GM12878 (cell line): ENCODE data around the gene ARMC10. TPM values are rescaled to one million over a fixed set of nuclear protein-coding genes. Genes with fewer than 3 reads are reported as not detected.

ENCODE experiments used
- ATAC-seq: fragments of 200-7000 bp; cut with Tn5 transposase; 3 replicates; pipeline ENCODE4 v1.9.1; 2020; ENCODE audit warnings: mild to moderate bottlenecking, moderate library complexity
- BruUV-seq: library from RNA; stranded (reverse); fragments of 400-500 nt; replicated peaks from 2 replicates; lab custom pipeline; 2021; lab: Mats Ljungman, UMichigan
- CTCF ChIA-PET: fragments of 300-600 bp; sonication (Branson Sonifier 250); formaldehyde crosslinking; extraction: SDS; loops from one replicate; lab custom pipeline; 2021; ENCODE audit warnings: inconsistent platforms; lab: Yijun Ruan, JAX
- POLR2A ChIA-PET: fragments of 350-600 bp; formaldehyde crosslinking; extraction: SDS; loops from one replicate; lab custom pipeline; 2021; ENCODE audit warnings: inconsistent platforms; lab: Charles Lee
- RAD21 ChIA-PET: fragments of 300-600 bp; sonication (Branson Sonifier 250); formaldehyde crosslinking; loops from one replicate; lab custom pipeline; 2023; ENCODE audit warnings: antibody characterized with exemption; ENCODE audit not compliant: unreplicated experiment; lab: Charles Lee
- SMC1A ChIA-PET: fragments of 300-600 bp; sonication (Branson Sonifier 250); formaldehyde crosslinking; loops from one replicate; lab custom pipeline; 2023; ENCODE audit not compliant: unreplicated experiment, uncharacterized antibody; lab: Charles Lee
- DNase-seq: peaks from one replicate; pipeline ENCODE4 v3.0.0-alpha.2; 2011; ENCODE audit warnings: low read depth, low spot score
- FAIRE-seq: peaks from 3 replicates; lab custom pipeline; 2011; peaks lifted over from hg19 to GRCh38; lab: Jason Lieb, UNC
- H2AFZ ChIP-seq: 2 replicates; pipeline ENCODE4 v1.6.0; 2011; ENCODE audit warnings: low read depth, low read length, control low read depth; ENCODE audit not compliant: control insufficient read depth
- H3K27ac ChIP-seq: 2 replicates; pipeline ENCODE4 v1.5.1; 2011; ENCODE audit warnings: control low read depth; ENCODE audit not compliant: control insufficient read depth, insufficient read depth
- H3K27me3 ChIP-seq, 2 experiments: replicated peaks in 1 of 2; 2 replicates each; pipeline versions ENCODE4 v1.6.0 to v1.6.1; 2011; ENCODE audit warnings: low read length in 1 of 2; ENCODE audit not compliant: control insufficient read depth in 2 of 2, insufficient read depth in 2 of 2
- H3K36me3 ChIP-seq, 2 experiments: 2 replicates each; pipeline ENCODE4 v1.5.1; 2011; ENCODE audit warnings: low read length in 1 of 2; ENCODE audit not compliant: control insufficient read depth in 2 of 2, insufficient read depth in 2 of 2
- H3K4me1 ChIP-seq: 2 replicates; pipeline ENCODE4 v1.6.1; 2011; ENCODE audit warnings: mild to moderate bottlenecking, low read length, moderate library complexity, mixed read lengths; ENCODE audit not compliant: control insufficient read depth, insufficient read depth
- H3K4me2 ChIP-seq: 2 replicates; pipeline ENCODE4 v1.6.0; 2011; ENCODE audit warnings: control low read depth; ENCODE audit not compliant: control insufficient read depth, insufficient read depth
- H3K4me3 ChIP-seq: fragments of 200-600 bp; sonication (generic); 2 replicates; pipeline ENCODE4 v1.5.1; 2016
- H3K79me2 ChIP-seq: 2 replicates; pipeline ENCODE4 v1.6.0; 2011; ENCODE audit warnings: low read length; ENCODE audit not compliant: control insufficient read depth, insufficient read depth
- H3K9ac ChIP-seq: 2 replicates; pipeline ENCODE4 v1.8.0; 2011; ENCODE audit warnings: low read length, control low read depth, mixed read lengths; ENCODE audit not compliant: control insufficient read depth, insufficient read depth
- H3K9me3 ChIP-seq: replicated peaks from 3 replicates; pipeline ENCODE4 v1.5.1; 2011; ENCODE audit warnings: mild to moderate bottlenecking, low read length; ENCODE audit not compliant: control insufficient read depth, insufficient read depth
- H4K20me1 ChIP-seq: 2 replicates; pipeline ENCODE4 v1.6.0; 2011; ENCODE audit not compliant: control insufficient read depth, insufficient read depth
- BCL3 ChIP-seq: IDR thresholded peaks from 2 replicates; pipeline ENCODE4 v1.6.1; 2011; ENCODE audit warnings: borderline replicate concordance, low read depth, mild to moderate bottlenecking, moderate library complexity, low read length; ENCODE audit not compliant: insufficient read depth, poor library complexity, severe bottlenecking
- DPF2 ChIP-seq: fragments of 450-650 bp; IDR thresholded peaks from 2 replicates; pipeline ENCODE4 v1.6.1; 2017; ENCODE audit warnings: mild to moderate bottlenecking
- EP300 ChIP-seq, 2 experiments: fragments of 150-350 bp in 1 of 2; IDR thresholded peaks; 2 replicates each; pipeline ENCODE4 v1.6.1; 2011 to 2012; ENCODE audit warnings: low read depth in 2 of 2, low read length in 2 of 2, borderline replicate concordance in 1 of 2, improper control_type of control experiment in 1 of 2, inconsistent platforms in 1 of 2; ENCODE audit not compliant: control insufficient read depth in 1 of 2
- GATAD2B ChIP-seq: fragments of 450-650 bp; conservative IDR thresholded peaks from 2 replicates; pipeline ENCODE4 v1.6.1; 2017; ENCODE audit warnings: low read depth, mild to moderate bottlenecking, moderate library complexity
- JUND ChIP-seq: IDR thresholded peaks from 2 replicates; pipeline ENCODE4 v1.6.1; 2012; ENCODE audit warnings: low read depth, mild to moderate bottlenecking, low read length, improper control_type of control experiment, moderate library complexity
- KDM1A ChIP-seq: fragments of 200-600 bp; sonication (generic); IDR thresholded peaks from 2 replicates; pipeline ENCODE4 v1.6.1; 2016; ENCODE audit warnings: borderline replicate concordance
- MEF2A ChIP-seq: IDR thresholded peaks from 2 replicates; pipeline ENCODE4 v1.6.1; 2011; ENCODE audit warnings: low read depth, mild to moderate bottlenecking, low read length, moderate library complexity; ENCODE audit not compliant: insufficient read depth
- MLLT1 ChIP-seq: fragments of 450-650 bp; IDR thresholded peaks from 2 replicates; pipeline ENCODE4 v1.6.1; 2016; ENCODE audit warnings: mild to moderate bottlenecking
- NFIC ChIP-seq: IDR thresholded peaks from 2 replicates; pipeline ENCODE4 v1.6.1; 2012; ENCODE audit warnings: low read depth, mild to moderate bottlenecking, inconsistent platforms, low read length, moderate library complexity
- PAX8 ChIP-seq: fragments of 450-650 bp; IDR thresholded peaks from 2 replicates; pipeline ENCODE4 v1.6.1; 2017; ENCODE audit warnings: mild to moderate bottlenecking, moderate library complexity
- RELA ChIP-seq: fragments of 450-650 bp; IDR thresholded peaks from 2 replicates; pipeline ENCODE4 v1.8.0; 2014; ENCODE audit warnings: borderline replicate concordance; ENCODE audit not compliant: partially characterized antibody
- REST ChIP-seq: IDR thresholded peaks from 2 replicates; pipeline ENCODE4 v1.6.1; 2012; ENCODE audit warnings: mild to moderate bottlenecking, low read depth, low read length
- TBL1XR1 ChIP-seq: IDR thresholded peaks from 2 replicates; pipeline ENCODE4 v1.6.1; 2012; ENCODE audit warnings: low read depth, low read length, improper control_type of control experiment
- USF2 ChIP-seq: IDR thresholded peaks from 2 replicates; pipeline ENCODE4 v1.6.1; 2011; ENCODE audit warnings: low read depth, low read length, improper control_type of control experiment, borderline replicate concordance
- YBX1 ChIP-seq: fragments of 450-650 bp; IDR thresholded peaks from 2 replicates; pipeline ENCODE4 v1.6.1; 2016; ENCODE audit warnings: antibody characterized with exemption
- ZNF217 ChIP-seq: fragments of 450-650 bp; IDR thresholded peaks from 2 replicates; pipeline ENCODE4 v1.6.1; 2017; ENCODE audit warnings: antibody characterized with exemption, mild to moderate bottlenecking
- ZNF384 ChIP-seq: IDR thresholded peaks from 2 replicates; pipeline ENCODE4 v1.6.1; 2012; ENCODE audit warnings: low read depth, mild to moderate bottlenecking, low read length, improper control_type of control experiment, borderline replicate concordance
- WGBS: methylation state at CpG from one replicate; pipeline ENCODE4 v1.1.6; 2016; ENCODE audit warnings: low lambda C conversion rate; ENCODE audit not compliant: insufficient replicate concordance, insufficient coverage; ENCODE audit errors: missing lambda C conversion rate; 5-methylcytosine and 5-hydroxymethylcytosine counted together
- in situ Hi-C: fragments of 300-500 bp; cut with MboI; formaldehyde crosslinking; loops from 9 replicates; pipeline ENCODE4 v1.14.3; 2018; ENCODE audit warnings: mixed read lengths
- intact Hi-C: fragments of 100-400 bp; cut with micrococcal nuclease; formaldehyde crosslinking; loops from one replicate; pipeline ENCODE4 v1.14.2; 2022; ENCODE audit not compliant: unreplicated experiment
- polyA plus RNA-seq, 11 experiments: library from polyadenylated mRNA; depleted of rRNA in 4 of 11; unstranded in 6 of 11; stranded (reverse) in 5 of 11; fragments of >200 nt; fragmentation: Nextera tagmentation in 4 of 11; fragmentation: Illumina TruSeq in 1 of 11; extraction: Ambion mirVana in 4 of 11; extraction: Trizol in 1 of 11; gene quantifications; 1 replicate in 1 of 11; 2 replicates in 10 of 11; pipeline versions ENCODE4 v1.2.1 to v1.2.3, GENCODE V29; 2011 to 2016; ENCODE audit warnings: inconsistent platforms in 2 of 11, missing spikeins in 2 of 11, low read depth in 1 of 11
- total RNA-seq, 4 experiments: library from RNA; depleted of rRNA in 3 of 4; stranded (reverse); fragments of >200 nt in 3 of 4; fragmentation: Illumina TruSeq in 1 of 4; extraction: Trizol in 1 of 4; gene quantifications; 2 replicates each; pipeline versions ENCODE4 v1.2.1 to v1.2.3, GENCODE V29; 2013 to 2021

ARMC10 gene
- total and polyA plus RNA-seq, 10 of the 15 experiments (the other 5 are each of a cell fraction or from before 2014, with no cell fraction given): 7.0 to 38.2 (median 24.1) TPM

GRCh38 chr7:103101543-103101942 is 26.6 kb downstream of the ARMC10 start:
- CTCF ChIA-PET: interaction anchor here (0.6 to 1.0 kb wide), 2 partner anchors 9 to 16 kb away, joined by 4 to 5 read pairs; no protein-coding TSS in a partner anchor
- WGBS: 46% methylated on average over 2 of the region's 2 CpGs

More at GRCh38 chr7:103101543-103101942, 26.6 kb downstream of the ARMC10 start:
- no TSS peak for BruUV-seq
- H3K27ac ChIP-seq: no peak overlapping the region
- ChIA-PET RAD21 (no interaction called here), POLR2A (no interaction called here), SMC1A (interaction anchor here (0.5 kb wide), 1 partner anchor 41 kb away, joined by 4 read pairs; no protein-coding TSS in a partner anchor)
- no peaks in the 10 kb centered on the region for H4K20me1 ChIP-seq
- DNase-seq: no peak
- no peak overlapping the region for H3K4me2 ChIP-seq
- in situ Hi-C loops: no loop called here
- H2AFZ ChIP-seq: no peak overlapping the region
- H3K27me3 ChIP-seq: no peaks in the 10 kb centered on the region
- H3K79me2 ChIP-seq: no peaks in the 10 kb centered on the region
- intact Hi-C loops: no loop called here
- H3K9ac ChIP-seq: no peak overlapping the region
- no peaks in the 10 kb centered on the region for H3K9me3 ChIP-seq
- FAIRE-seq: no peak
- no peak overlapping the region for H3K4me3 ChIP-seq
- H3K4me1 ChIP-seq: no peaks in the 10 kb centered on the region
- TF ChIP-seq ZNF217: no peak
- no peak for TF ChIP-seq PAX8
- TF ChIP-seq TBL1XR1: no peak
- no peak for TF ChIP-seq NFIC
- TF ChIP-seq MLLT1: no peak
- TF ChIP-seq DPF2: no peak
- no peak for TF ChIP-seq YBX1
- TF ChIP-seq MEF2A: no peak
- TF ChIP-seq GATAD2B: no peak
- TF ChIP-seq RELA: no peak
- no peak for TF ChIP-seq USF2
- TF ChIP-seq EP300 (IDR thresholded peaks at IDR 0.05; ENCODE audit: borderline replicate concordance in 1 of 2, control insufficient read depth in 1 of 2, low read depth in 2 of 2, low read length in 2 of 2): no peak
- TF ChIP-seq KDM1A: no peak
- no peak for TF ChIP-seq REST
- no peak for TF ChIP-seq ZNF384
- no peak for TF ChIP-seq JUND
- no peak for TF ChIP-seq BCL3
- no peak for ATAC-seq
- peaks cover 0 to 13% of the 10 kb centered on the region in 2 experiments; a peak in 2 of 4 replicates for H3K36me3 ChIP-seq
